Neural cell (in vitro differentiated cells): ENCODE measurements around the gene SSBP3.

Experiments
- EP300 ChIP-seq: fragments of 450-650 bp; conservative IDR thresholded peaks from 2 replicates; pipeline ENCODE4 v1.6.1; 2014; ENCODE audit warnings: antibody characterized with exemption, mild to moderate bottlenecking, moderate library complexity; ENCODE audit not compliant: poor library complexity, severe bottlenecking
- MXI1 ChIP-seq: fragments of 450-650 bp; conservative IDR thresholded peaks from 2 replicates; pipeline ENCODE4 v1.6.1; 2014; ENCODE audit warnings: antibody characterized with exemption, mild to moderate bottlenecking; ENCODE audit not compliant: poor library complexity, severe bottlenecking
- REST ChIP-seq: IDR thresholded peaks from 2 replicates; pipeline ENCODE4 v1.6.1; 2012; ENCODE audit warnings: borderline replicate concordance
- TAF1 ChIP-seq: IDR thresholded peaks from 2 replicates; pipeline ENCODE4 v1.6.1; 2012; ENCODE audit warnings: low read depth

- TF ChIP-seq REST, result no peak
- no peak for TF ChIP-seq EP300
- no peak for TF ChIP-seq TAF1
- TF ChIP-seq MXI1, result no peak
These were observed 4.4 kb downstream of the SSBP3 start for GRCh38 chr1:54401799-54402198.
